ENCODE data around the gene THADA.

THADA gene

GRCh38 chr2:43424262-43425207 lies 171.3 kb downstream of the THADA start:
- TF ChIP-seq SIN3A (IDR thresholded peaks at IDR 0.05; ENCODE audit: borderline replicate concordance, insufficient read depth, low read length) (no peak), TAF1 (IDR thresholded peaks at IDR 0.05; ENCODE audit: borderline replicate concordance, insufficient read depth, low read length) (no peak)

- TF ChIP-seq FOXP2 (optimal IDR thresholded peaks at IDR 0.05; ENCODE audit: borderline replicate concordance, extremely low read depth, extremely low read length, insufficient read depth) (no peak), POLR2AphosphoS5 (IDR thresholded peaks at IDR 0.05; ENCODE audit: low read depth, low read length) (no peak), TAF1 (IDR thresholded peaks at IDR 0.05; ENCODE audit: borderline replicate concordance, insufficient read depth, low read length) (no peak), SIN3A (IDR thresholded peaks at IDR 0.05; ENCODE audit: borderline replicate concordance, insufficient read depth, low read length) (no peak)
- TF ChIP-seq, protein P1, sequence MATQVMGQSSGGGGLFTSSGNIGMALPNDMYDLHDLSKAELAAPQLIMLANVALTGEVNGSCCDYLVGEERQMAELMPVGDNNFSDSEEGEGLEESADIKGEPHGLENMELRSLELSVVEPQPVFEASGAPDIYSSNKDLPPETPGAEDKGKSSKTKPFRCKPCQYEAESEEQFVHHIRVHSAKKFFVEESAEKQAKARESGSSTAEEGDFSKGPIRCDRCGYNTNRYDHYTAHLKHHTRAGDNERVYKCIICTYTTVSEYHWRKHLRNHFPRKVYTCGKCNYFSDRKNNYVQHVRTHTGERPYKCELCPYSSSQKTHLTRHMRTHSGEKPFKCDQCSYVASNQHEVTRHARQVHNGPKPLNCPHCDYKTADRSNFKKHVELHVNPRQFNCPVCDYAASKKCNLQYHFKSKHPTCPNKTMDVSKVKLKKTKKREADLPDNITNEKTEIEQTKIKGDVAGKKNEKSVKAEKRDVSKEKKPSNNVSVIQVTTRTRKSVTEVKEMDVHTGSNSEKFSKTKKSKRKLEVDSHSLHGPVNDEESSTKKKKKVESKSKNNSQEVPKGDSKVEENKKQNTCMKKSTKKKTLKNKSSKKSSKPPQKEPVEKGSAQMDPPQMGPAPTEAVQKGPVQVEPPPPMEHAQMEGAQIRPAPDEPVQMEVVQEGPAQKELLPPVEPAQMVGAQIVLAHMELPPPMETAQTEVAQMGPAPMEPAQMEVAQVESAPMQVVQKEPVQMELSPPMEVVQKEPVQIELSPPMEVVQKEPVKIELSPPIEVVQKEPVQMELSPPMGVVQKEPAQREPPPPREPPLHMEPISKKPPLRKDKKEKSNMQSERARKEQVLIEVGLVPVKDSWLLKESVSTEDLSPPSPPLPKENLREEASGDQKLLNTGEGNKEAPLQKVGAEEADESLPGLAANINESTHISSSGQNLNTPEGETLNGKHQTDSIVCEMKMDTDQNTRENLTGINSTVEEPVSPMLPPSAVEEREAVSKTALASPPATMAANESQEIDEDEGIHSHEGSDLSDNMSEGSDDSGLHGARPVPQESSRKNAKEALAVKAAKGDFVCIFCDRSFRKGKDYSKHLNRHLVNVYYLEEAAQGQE (IDR thresholded peaks at IDR 0.05; ENCODE audit: insufficient read depth in 1 of 2, low read depth in 2 of 2, low read length in 2 of 2) = no peak
These were observed 171.9 kb downstream of the THADA start for GRCh38 chr2:43423941-43424261.

DNA sequence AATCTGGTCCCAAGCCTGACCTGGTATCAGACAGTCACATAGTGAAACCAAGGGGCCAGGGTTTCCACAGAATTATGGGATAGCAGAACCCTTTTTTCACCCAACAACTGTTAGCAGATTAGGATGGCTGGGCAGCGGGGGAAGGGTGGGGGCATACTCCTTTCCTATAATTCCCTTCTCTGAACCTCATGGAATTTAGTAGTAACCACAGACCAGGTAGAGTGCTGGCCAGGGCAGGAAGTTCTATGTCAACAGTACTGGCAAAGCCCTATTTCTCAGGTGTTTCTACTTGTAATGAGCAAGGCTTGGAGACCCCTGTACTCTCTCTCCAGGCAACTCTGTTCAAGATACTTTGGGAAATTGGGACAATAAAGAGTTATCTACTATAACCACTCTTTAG lies 174.6 kb downstream of the THADA start:
- no peak for TF ChIP-seq SIN3A (IDR thresholded peaks at IDR 0.05; ENCODE audit: borderline replicate concordance, insufficient read depth, low read length)
- no peak for TF ChIP-seq TAF1 (IDR thresholded peaks at IDR 0.05; ENCODE audit: borderline replicate concordance, insufficient read depth, low read length)

DNA sequence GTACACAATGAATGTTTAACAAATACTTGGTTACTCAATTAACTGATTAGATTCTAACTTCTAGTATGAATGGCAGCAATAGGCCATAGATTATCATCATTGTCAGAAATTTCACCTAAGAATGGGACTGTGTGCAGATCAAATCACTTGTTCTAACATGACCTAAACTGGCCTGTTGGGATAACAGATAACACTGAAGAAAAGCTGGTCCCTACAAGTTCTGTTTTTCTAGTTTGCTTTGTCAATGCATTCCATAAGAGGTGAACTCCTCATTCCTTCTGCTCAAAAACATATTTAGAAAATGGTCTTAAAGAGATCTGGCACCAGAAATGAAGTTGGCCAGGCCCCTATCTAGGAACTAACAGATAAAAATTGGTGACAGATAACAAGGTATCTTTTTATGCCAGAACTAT lies 175.4 kb downstream of the THADA start:
- TF ChIP-seq, protein P1 (IDR thresholded peaks at IDR 0.05; ENCODE audit: insufficient read depth in 1 of 2, low read depth in 2 of 2, low read length in 2 of 2) = no peak
- no peak for TF ChIP-seq FOXP2 (optimal IDR thresholded peaks at IDR 0.05; ENCODE audit: borderline replicate concordance, extremely low read depth, extremely low read length, insufficient read depth)
- TF ChIP-seq POLR2AphosphoS5 (IDR thresholded peaks at IDR 0.05; ENCODE audit: low read depth, low read length) = no peak
- TF ChIP-seq TAF1 (IDR thresholded peaks at IDR 0.05; ENCODE audit: borderline replicate concordance, insufficient read depth, low read length) = no peak
- TF ChIP-seq SIN3A (IDR thresholded peaks at IDR 0.05; ENCODE audit: borderline replicate concordance, insufficient read depth, low read length) = no peak

DNA sequence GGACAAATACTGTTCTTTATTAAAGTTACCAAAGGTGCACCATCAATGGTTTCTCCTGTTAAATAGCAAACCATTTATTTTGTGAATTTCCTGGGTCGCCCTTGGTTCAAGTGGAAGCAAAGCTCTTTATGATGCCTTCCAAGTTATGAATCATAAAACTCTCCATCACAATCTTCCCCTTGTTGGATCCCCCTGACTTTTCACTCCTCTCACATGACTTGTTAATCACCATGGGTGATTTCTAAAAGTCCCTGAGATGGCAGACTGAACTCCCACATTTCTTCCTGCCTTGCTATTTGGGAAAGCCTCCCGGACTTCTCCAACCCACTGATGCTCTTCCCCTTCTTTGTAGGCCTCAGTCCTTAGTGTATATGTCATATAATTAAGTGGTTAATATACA lies 176.0 kb downstream of the THADA start:
- no peak for TF ChIP-seq POLR2AphosphoS5 (IDR thresholded peaks at IDR 0.05; ENCODE audit: low read depth, low read length)
- no peak for TF ChIP-seq FOXP2 (optimal IDR thresholded peaks at IDR 0.05; ENCODE audit: borderline replicate concordance, extremely low read depth, extremely low read length, insufficient read depth)
- TF ChIP-seq SIN3A (IDR thresholded peaks at IDR 0.05; ENCODE audit: borderline replicate concordance, insufficient read depth, low read length) = no peak
- TF ChIP-seq TAF1 (IDR thresholded peaks at IDR 0.05; ENCODE audit: borderline replicate concordance, insufficient read depth, low read length) = no peak
- TF ChIP-seq, protein P1 (IDR thresholded peaks at IDR 0.05; ENCODE audit: insufficient read depth in 1 of 2, low read depth in 2 of 2, low read length in 2 of 2) = no peak

DNA sequence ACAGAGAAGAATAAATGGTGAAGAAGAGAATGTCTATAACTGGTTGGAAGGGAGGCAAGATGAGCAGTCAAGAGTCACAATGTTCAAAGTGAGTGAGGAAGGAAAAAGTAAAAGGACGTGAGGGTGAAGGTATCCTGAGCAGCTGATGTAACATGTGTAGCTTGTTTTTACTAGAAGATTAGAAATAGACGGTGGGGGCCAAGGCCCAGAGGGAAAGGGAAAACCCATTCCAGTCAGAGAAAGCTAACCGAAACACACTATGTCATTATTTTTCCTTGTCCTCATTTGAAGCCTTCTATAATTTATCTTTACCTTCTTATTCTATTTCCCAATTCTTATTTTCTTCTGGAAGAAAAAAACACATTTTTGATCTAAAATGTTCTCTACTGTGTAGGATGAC lies 176.6 kb downstream of the THADA start:
- TF ChIP-seq TAF1 (IDR thresholded peaks at IDR 0.05; ENCODE audit: borderline replicate concordance, insufficient read depth, low read length) (no peak), SIN3A (IDR thresholded peaks at IDR 0.05; ENCODE audit: borderline replicate concordance, insufficient read depth, low read length) (no peak)
